Stimulated activated memory B cell treated with anti-CD40 and anti-IgM and Interleukin-4, amounts not matched to agents 10 μg/mL and 1 μg/mL and 100 μg/mL, for 72 hours (primary cell): ENCODE measurements around the gene PSMD8.

ENCODE experiments used
- ATAC-seq: fragments of 150-1000 bp; cut with Tn5 transposase; 2 replicates; pipeline ENCODE4 v1.10.0; 2021
- H3K27ac Mint-ChIP-seq: one replicate; pipeline ENCODE4 v1.8.0; 2022; ENCODE audit warnings: mild to moderate bottlenecking, mixed read lengths
- H3K27me3 Mint-ChIP-seq: one replicate; pipeline ENCODE4 v1.8.0; 2022; ENCODE audit warnings: mixed read lengths
- H3K36me3 Mint-ChIP-seq: one replicate; pipeline ENCODE4 v1.8.0; 2022; ENCODE audit warnings: mixed read lengths
- H3K4me1 Mint-ChIP-seq: one replicate; pipeline ENCODE4 v1.8.0; 2022; ENCODE audit warnings: mixed read lengths
- H3K4me3 Mint-ChIP-seq: one replicate; pipeline ENCODE4 v1.8.0; 2022; ENCODE audit warnings: mild to moderate bottlenecking, moderate library complexity, mixed read lengths
- H3K9me3 Mint-ChIP-seq: one replicate; pipeline ENCODE4 v1.8.0; 2022; ENCODE audit warnings: mixed read lengths

PSMD8 gene

GRCh38 chr19:38388349-38389100 is 14.2 kb downstream of the PSMD8 start, which contains the start of gene SPRED3:
Gene SPRED3, plus strand, starts transcription at chr19:38388697. Its CDS starts 1,606 bp downstream, at chr19:38390303.
- Mint-ChIP-seq H3K9me3 (no peaks in the 10 kb centered on the region), H3K4me1 (peaks cover 24% of the 10 kb centered on the region), H3K27ac (no peak within 1 kb of the TSS), H3K27me3 (peaks cover 50% of the 10 kb centered on the region), H3K4me3 (peak within 1 kb of the TSS; percentile 80), H3K36me3 (peaks cover 20% of the 10 kb centered on the region)
- ATAC-seq, result no peak

GRCh38 chr19:38389101-38389925 is 14.9 kb downstream of the PSMD8 start:
- H3K4me1 Mint-ChIP-seq, result peaks cover 30% of the 10 kb centered on the region
- no peak overlapping the region for H3K27ac Mint-ChIP-seq
- H3K9me3 Mint-ChIP-seq, result no peaks in the 10 kb centered on the region
- H3K36me3 Mint-ChIP-seq, result peaks cover 18% of the 10 kb centered on the region
- H3K27me3 Mint-ChIP-seq, result peaks cover 55% of the 10 kb centered on the region
- peak overlapping the region; percentile 7 for H3K4me3 Mint-ChIP-seq
- no peak for ATAC-seq

- Mint-ChIP-seq H3K36me3 (peaks cover 9% of the 10 kb centered on the region), H3K27me3 (peaks cover 55% of the 10 kb centered on the region), H3K4me1 (peaks cover 29% of the 10 kb centered on the region), H3K9me3 (no peaks in the 10 kb centered on the region), H3K4me3 (no peak overlapping the region), H3K27ac (no peak overlapping the region)
- no peak for ATAC-seq
Measured at GRCh38 chr19:38389957-38390924, 15.9 kb downstream of the PSMD8 start.

DNA sequence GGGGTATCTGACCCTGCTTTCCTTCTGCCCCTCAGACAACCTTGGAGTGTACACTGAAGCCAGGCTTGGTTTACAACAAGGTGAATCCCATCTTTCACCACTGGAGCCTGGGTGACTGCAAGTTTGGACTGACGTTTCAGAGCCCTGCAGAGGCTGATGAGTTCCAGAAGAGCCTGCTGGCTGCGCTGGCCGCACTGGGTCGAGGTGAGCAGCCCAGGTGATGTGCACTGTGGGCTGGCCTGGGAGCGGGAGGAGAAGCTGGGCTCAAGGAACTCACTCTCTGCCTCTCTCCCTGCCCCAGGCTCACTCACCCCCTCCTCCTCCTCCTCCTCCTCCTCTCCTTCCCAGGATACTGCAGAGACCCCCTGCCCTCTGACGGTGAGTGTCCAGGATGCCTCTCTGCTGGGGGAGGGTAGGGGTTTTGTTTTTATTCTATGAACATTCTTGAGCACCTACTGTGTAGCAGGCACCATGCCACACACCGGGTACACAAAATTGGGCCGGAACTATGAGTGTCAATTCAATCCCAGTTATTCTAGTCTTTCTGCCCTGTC is 17.6 kb downstream of the PSMD8 start:
- peaks cover 6% of the 10 kb centered on the region for H3K36me3 Mint-ChIP-seq
- H3K4me3 Mint-ChIP-seq, result no peak overlapping the region
- H3K4me1 Mint-ChIP-seq, result peaks cover 27% of the 10 kb centered on the region
- H3K9me3 Mint-ChIP-seq, result no peaks in the 10 kb centered on the region
- no peak overlapping the region for H3K27ac Mint-ChIP-seq
- peaks cover 61% of the 10 kb centered on the region for H3K27me3 Mint-ChIP-seq
- no peak for ATAC-seq

DNA sequence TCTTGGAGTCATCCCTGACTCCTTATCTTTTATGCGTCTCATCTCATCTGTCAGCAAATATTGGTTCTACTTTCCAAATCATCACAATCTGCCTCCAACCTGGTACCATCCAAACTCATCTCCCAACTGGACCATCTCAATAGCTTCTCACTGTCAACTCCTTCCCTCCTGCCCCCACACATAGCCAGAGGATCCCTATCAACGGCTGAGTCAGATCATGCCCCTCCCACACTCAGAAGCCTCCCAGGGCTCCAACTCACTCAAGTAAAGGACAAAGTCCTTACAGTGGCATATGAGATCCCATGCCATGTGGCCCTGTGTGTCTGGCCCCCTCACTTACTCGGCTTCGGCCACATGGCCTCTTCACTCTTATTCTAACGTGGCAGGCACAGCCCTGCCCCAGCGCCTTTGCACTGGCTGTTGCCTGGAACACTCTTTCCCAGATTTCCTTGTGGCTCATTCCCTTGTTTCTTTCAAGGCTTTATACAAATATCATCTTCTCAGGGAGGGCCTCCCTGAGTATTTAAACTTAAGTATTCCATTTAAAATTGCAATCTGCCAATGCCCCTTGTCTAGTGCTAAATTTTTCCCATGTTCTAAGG is 18.4 kb downstream of the PSMD8 start:
- Mint-ChIP-seq H3K4me3 (no peak overlapping the region), H3K36me3 (peaks cover 6% of the 10 kb centered on the region), H3K4me1 (peaks cover 19% of the 10 kb centered on the region), H3K27me3 (peaks cover 61% of the 10 kb centered on the region), H3K27ac (no peak overlapping the region), H3K9me3 (no peaks in the 10 kb centered on the region)
- ATAC-seq, result no peak

- no peaks in the 10 kb centered on the region for H3K9me3 Mint-ChIP-seq
- ATAC-seq, result peak; percentile 66
- peak overlapping the region; percentile 68 for H3K4me3 Mint-ChIP-seq
- peaks cover 6% of the 10 kb centered on the region for H3K36me3 Mint-ChIP-seq
- peaks cover 67% of the 10 kb centered on the region for H3K27me3 Mint-ChIP-seq
- peak overlapping the region; percentile 28 for H3K27ac Mint-ChIP-seq
- peaks cover 13% of the 10 kb centered on the region for H3K4me1 Mint-ChIP-seq
Measured at GRCh38 chr19:38394488-38394887, 20.1 kb downstream of the PSMD8 start.

GRCh38 chr19:38395381-38396114 is 21.2 kb downstream of the PSMD8 start:
- Mint-ChIP-seq H3K27me3 (peaks cover 67% of the 10 kb centered on the region), H3K27ac (peak overlapping the region; percentile 28), H3K4me3 (peak overlapping the region; percentile 68), H3K4me1 (peaks cover 13% of the 10 kb centered on the region), H3K9me3 (no peaks in the 10 kb centered on the region), H3K36me3 (peaks cover 6% of the 10 kb centered on the region)
- ATAC-seq, result peak; percentile 62

GRCh38 chr19:38399081-38399480 is 24.7 kb downstream of the PSMD8 start:
- no peak for ATAC-seq
- Mint-ChIP-seq H3K9me3 (no peaks in the 10 kb centered on the region), H3K27me3 (peaks cover 67% of the 10 kb centered on the region), H3K4me1 (peaks cover 18% of the 10 kb centered on the region), H3K36me3 (peaks cover 2% of the 10 kb centered on the region), H3K27ac (no peak overlapping the region), H3K4me3 (no peak overlapping the region)

DNA sequence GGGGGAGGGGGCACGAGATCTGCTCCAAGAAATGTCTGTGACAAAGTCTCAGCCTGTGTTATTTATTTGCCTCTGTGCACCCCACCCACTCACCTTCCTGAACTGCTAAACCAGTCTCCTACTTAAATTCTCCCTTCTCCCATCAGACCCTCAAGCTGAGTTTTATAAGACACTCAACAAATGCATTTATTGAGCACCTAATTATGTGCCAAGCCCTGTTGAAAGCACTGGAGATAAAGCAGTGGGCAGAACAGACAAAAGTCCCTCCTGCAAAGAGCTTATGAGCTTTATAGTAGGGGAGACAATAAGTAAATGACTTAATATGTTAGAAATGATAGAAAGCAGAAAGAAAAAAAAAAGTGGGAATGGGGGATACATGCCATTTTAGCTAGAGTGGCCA is 25.2 kb downstream of the PSMD8 start:
- ATAC-seq, result no peak
- Mint-ChIP-seq H3K27me3 (peaks cover 63% of the 10 kb centered on the region), H3K9me3 (no peaks in the 10 kb centered on the region), H3K36me3 (no peaks in the 10 kb centered on the region), H3K4me1 (peaks cover 20% of the 10 kb centered on the region), H3K27ac (no peak overlapping the region), H3K4me3 (no peak overlapping the region)

- Mint-ChIP-seq H3K4me3 (no peak overlapping the region), H3K36me3 (peaks cover 4% of the 10 kb centered on the region), H3K27ac (no peak overlapping the region), H3K27me3 (peaks cover 56% of the 10 kb centered on the region), H3K4me1 (peaks cover 22% of the 10 kb centered on the region), H3K9me3 (no peaks in the 10 kb centered on the region)
- ATAC-seq, result no peak
Measured at GRCh38 chr19:38400361-38400760, 26.0 kb downstream of the PSMD8 start.

DNA sequence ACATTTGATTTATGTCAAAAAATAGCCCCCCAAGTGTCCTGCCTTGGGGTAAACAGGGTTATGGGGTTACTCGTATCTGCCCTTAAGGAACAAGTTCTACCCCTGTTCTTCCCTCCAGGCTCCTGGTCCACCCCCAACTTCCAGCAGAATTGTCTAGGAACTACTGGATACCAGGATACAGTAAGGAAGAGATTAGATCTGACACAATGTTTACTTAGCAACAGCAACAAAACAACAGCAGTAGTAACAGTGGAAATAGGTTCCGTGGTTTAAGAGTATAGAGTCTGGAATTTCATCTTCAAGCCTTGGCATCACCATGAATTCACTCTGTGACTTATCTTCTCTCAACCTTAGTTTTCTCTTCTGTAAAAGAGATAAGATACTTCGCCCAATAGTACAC is 26.8 kb downstream of the PSMD8 start:
- Mint-ChIP-seq H3K27ac (peak overlapping the region; percentile 33), H3K27me3 (peaks cover 56% of the 10 kb centered on the region), H3K4me3 (no peak overlapping the region), H3K4me1 (peaks cover 23% of the 10 kb centered on the region), H3K9me3 (no peaks in the 10 kb centered on the region), H3K36me3 (peaks cover 6% of the 10 kb centered on the region)
- no peak for ATAC-seq

- H3K9me3 Mint-ChIP-seq, result no peaks in the 10 kb centered on the region
- H3K36me3 Mint-ChIP-seq, result peaks cover 12% of the 10 kb centered on the region
- H3K27me3 Mint-ChIP-seq, result peaks cover 42% of the 10 kb centered on the region
- peak overlapping the region; percentile 93 for H3K4me3 Mint-ChIP-seq
- peaks cover 23% of the 10 kb centered on the region for H3K4me1 Mint-ChIP-seq
- peak overlapping the region; percentile 92 for H3K27ac Mint-ChIP-seq
- ATAC-seq, result no peak
Measured at GRCh38 chr19:38402623-38402966, 28.2 kb downstream of the PSMD8 start.

DNA sequence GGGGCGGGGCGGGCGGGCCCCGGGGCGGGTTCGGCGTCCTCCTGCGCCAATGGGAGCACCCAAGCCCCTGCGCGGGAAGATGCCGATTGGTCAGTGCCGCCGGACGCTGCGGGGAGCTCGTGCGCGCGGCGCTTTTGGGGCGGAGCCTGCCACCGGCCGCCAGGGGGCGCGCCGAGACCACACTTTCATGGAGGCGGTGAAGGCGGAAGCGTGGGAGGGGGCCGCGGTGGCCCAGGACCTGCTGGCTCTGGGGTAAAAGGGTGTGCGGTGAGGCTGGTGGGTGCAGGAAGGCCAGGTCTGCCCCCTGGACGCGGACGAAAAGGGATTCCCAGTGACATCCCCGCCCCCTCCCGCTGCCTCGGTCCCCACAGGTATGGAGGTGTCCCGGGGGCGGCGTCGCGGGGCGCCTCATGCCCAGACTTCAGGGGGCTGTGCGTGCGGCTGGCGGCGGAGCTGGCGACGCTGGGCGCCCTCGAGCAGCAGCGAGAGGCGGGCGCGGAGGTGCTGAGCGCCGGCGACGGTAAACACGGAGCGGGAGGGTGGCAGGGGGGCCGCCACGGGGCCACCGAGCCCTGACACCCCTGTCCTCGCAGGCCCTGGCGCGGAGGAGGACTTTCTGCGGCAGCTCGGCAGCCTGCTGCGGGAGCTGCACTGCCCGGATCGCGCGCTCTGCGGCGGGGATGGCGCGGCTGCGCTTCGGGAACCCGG is 28.8 kb downstream of the PSMD8 start, which contains the start of gene FAM98C:
Gene FAM98C, plus strand, starts transcription at position 127 of the 708 bp plus-strand sequence. Its CDS starts 61 bp downstream, at position 188.
- H3K4me3 Mint-ChIP-seq, result peak within 1 kb of the TSS; percentile 93
- peaks cover 17% of the 10 kb centered on the region for H3K36me3 Mint-ChIP-seq
- no peaks in the 10 kb centered on the region for H3K9me3 Mint-ChIP-seq
- peaks cover 38% of the 10 kb centered on the region for H3K27me3 Mint-ChIP-seq
- H3K27ac Mint-ChIP-seq, result peak within 1 kb of the TSS; percentile 92
- peak; percentile 99 for ATAC-seq
- H3K4me1 Mint-ChIP-seq, result peaks cover 23% of the 10 kb centered on the region
